ENCODE measurements around the gene SLC39A10.

The SLC39A10 gene, protein sequence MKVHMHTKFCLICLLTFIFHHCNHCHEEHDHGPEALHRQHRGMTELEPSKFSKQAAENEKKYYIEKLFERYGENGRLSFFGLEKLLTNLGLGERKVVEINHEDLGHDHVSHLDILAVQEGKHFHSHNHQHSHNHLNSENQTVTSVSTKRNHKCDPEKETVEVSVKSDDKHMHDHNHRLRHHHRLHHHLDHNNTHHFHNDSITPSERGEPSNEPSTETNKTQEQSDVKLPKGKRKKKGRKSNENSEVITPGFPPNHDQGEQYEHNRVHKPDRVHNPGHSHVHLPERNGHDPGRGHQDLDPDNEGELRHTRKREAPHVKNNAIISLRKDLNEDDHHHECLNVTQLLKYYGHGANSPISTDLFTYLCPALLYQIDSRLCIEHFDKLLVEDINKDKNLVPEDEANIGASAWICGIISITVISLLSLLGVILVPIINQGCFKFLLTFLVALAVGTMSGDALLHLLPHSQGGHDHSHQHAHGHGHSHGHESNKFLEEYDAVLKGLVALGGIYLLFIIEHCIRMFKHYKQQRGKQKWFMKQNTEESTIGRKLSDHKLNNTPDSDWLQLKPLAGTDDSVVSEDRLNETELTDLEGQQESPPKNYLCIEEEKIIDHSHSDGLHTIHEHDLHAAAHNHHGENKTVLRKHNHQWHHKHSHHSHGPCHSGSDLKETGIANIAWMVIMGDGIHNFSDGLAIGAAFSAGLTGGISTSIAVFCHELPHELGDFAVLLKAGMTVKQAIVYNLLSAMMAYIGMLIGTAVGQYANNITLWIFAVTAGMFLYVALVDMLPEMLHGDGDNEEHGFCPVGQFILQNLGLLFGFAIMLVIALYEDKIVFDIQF

DNA sequence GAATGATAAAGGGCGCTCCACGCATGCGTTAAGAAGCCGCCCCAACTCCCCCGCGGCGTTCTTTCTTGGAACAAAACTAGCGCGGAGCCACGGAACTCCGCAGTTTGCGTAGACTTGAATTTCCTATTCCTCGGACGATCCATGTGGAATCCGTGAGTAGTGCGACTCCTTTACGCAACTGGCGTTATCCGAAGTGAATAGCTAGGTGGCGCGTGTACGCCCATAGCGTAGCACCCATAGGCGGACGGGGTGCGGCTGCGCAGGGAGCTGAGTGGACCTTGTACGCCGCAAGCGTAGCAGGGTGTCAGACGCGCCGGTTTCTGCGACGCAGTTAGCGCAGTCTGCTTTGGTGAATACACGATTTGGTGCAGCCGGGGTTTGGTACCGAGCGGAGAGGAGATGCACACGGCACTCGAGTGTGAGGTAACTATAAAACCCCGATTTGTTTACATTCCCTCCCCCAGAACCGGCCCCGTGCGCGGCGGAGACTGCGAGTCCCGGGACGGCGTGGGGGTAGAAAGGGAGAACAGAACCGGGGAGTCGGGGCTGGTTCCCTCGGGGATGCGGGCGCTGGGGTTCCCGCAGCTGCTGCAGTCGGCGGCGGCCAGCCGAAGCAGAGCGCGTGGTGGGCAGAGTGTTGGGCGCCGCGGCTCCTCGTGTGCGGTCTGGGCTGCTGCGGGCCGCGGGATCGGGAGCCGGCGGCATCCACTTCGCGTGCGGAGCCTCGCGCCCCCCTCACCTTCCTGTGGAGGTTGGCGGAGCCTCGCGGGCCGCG lies at the start of gene SLC39A10:
SLC39A10 (plus strand) TSS at position 368 of the 775 bp plus-strand sequence. CDS start 22,817 bp downstream, outside the sequence.
- Mint-ChIP-seq H3K4me3 (peak within 1 kb of the TSS; percentile 97 to 99), H3K9me3 (no peaks in the 10 kb centered on the region), H3K27me3 (peaks cover 0 to 4% of the 10 kb centered on the region in 2 donors), H3K4me1 (peaks cover 16 to 67% of the 10 kb centered on the region in 2 donors), H3K27ac (peak within 1 kb of the TSS; percentile 100), H3K36me3 (peaks cover 12 to 15% of the 10 kb centered on the region in 2 donors)
- peak; percentile 77 for ATAC-seq (replicated peaks)
- DNase-seq = peak; percentile 98

DNA sequence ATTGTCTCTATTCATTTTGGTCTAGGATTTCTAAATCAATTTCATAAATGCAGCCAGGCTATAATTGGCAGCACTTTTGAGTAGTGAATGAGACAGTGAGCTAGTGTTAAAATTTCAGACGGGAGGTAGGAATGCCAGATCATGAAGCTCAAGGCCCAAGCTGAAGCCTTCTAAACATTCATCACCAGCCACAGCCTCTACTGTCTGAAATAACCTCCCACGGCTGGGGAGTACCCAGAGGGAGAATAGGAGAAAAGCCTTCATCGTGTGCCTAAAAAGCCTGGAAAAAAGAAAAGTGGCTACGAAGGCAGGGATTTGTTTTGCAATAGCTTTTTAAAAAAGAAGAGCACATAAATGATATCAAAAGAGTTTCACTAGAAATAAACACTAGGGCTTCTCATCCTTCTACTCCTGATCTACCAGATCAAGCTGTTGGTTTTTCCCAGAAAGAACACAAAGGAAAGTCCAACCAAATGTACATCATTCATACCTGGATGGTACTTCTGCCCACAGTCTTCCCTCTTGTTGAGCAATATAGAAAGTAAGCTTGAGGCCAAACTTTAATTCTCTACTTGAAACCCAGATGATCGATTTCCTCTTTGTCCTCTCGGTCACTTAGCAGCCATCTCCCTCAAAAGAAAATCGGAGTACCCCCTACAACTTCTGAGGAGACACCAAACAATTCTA lies 48.1 kb upstream of the SLC39A10 start:
- DNase-seq (no peak), ATAC-seq (replicated peaks) (no peak)
- H3K27me3 Mint-ChIP-seq = no peaks in the 10 kb centered on the region
- no peak overlapping the region for H3K4me3 Mint-ChIP-seq
- peaks cover 17 to 26% of the 10 kb centered on the region in 2 donors for H3K4me1 Mint-ChIP-seq
- H3K36me3 Mint-ChIP-seq = no peaks in the 10 kb centered on the region
- H3K9me3 Mint-ChIP-seq = no peaks in the 10 kb centered on the region
- peak overlapping the region; percentile 20 for H3K27ac Mint-ChIP-seq

- Mint-ChIP-seq H3K4me1 (peaks cover 15 to 32% of the 10 kb centered on the region in 2 donors), H3K27ac (peak overlapping the region; percentile 37), H3K27me3 (no peaks in the 10 kb centered on the region), H3K36me3 (no peaks in the 10 kb centered on the region), H3K4me3 (no peak overlapping the region), H3K9me3 (no peaks in the 10 kb centered on the region)
- ATAC-seq (replicated peaks) (peak; percentile 65 to 95), DNase-seq (no peak)
Measured at GRCh38 chr2:195610717-195611116, 46.3 kb upstream of the SLC39A10 start.

DNA sequence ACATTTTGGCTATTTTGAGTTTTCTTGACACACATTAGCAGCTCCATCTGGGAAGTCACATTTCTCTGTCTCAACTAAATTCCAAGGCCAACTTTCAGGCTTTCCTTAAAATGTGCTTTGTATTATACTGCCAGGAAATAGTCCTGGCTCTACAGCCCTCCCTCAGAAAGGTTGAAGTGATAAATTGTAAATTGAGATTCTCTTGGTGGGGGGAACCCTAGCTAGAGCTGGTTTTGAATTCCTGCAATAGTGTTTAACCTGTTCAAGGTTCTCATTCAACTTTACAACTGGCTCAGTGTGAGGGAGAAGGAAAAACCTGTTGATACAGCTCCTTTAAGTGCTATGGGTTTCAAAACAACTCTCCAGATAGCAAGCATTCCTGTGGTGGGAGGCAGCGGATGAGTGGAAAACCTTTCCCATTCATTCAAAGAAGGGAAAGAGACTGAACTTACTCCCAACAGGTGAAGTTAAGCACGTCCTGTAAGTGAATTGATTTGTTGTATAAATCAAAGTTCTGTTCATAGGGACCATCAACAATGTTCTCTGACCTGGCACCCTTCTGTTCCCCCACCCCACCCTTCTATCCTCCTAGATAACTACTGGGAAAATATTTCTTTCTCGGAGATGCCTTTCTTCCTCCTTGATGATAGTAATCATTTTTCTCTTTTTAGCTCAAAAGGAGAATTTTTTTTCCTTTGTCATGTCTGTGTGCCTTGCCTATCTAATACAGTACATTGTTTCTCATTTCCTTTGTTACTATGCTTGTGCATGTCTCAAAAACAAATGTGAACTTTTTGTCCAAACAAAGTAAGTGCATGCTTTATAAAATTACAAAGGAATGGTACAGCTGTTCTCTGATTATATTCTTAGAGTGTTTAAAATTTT lies 44.2 kb upstream of the SLC39A10 start:
- ATAC-seq (replicated peaks) (no peak), DNase-seq (no peak)
- Mint-ChIP-seq H3K4me3 (no peak overlapping the region), H3K27me3 (no peaks in the 10 kb centered on the region), H3K9me3 (no peaks in the 10 kb centered on the region), H3K36me3 (no peaks in the 10 kb centered on the region), H3K4me1 (peaks cover 12 to 29% of the 10 kb centered on the region in 2 donors), H3K27ac (no peak overlapping the region)

- Mint-ChIP-seq H3K4me1 (peaks cover 12 to 30% of the 10 kb centered on the region in 2 donors), H3K27ac (no peak overlapping the region), H3K4me3 (no peak overlapping the region), H3K36me3 (no peaks in the 10 kb centered on the region), H3K27me3 (no peaks in the 10 kb centered on the region), H3K9me3 (no peaks in the 10 kb centered on the region)
- ATAC-seq (replicated peaks) (no peak), DNase-seq (no peak)
Measured at GRCh38 chr2:195613922-195614321, 43.1 kb upstream of the SLC39A10 start.

- Mint-ChIP-seq H3K4me3 (no peak overlapping the region), H3K27ac (no peak overlapping the region)
- no peak for DNase-seq
Measured at GRCh38 chr2:195619590-195619989, 37.4 kb upstream of the SLC39A10 start.

GRCh38 chr2:195620501-195620900 lies 36.5 kb upstream of the SLC39A10 start:
- H3K27me3 Mint-ChIP-seq = no peaks in the 10 kb centered on the region
- H3K36me3 Mint-ChIP-seq = no peaks in the 10 kb centered on the region
- no peak overlapping the region for H3K27ac Mint-ChIP-seq
- peaks cover 0 to 10% of the 10 kb centered on the region in 2 donors for H3K4me1 Mint-ChIP-seq
- no peak overlapping the region for H3K4me3 Mint-ChIP-seq
- ATAC-seq (replicated peaks) = no peak
- DNase-seq = no peak
- H3K9me3 Mint-ChIP-seq = no peaks in the 10 kb centered on the region

More at GRCh38 chr2:195619590-195619989, 37.4 kb upstream of the SLC39A10 start:
- Mint-ChIP-seq H3K27me3 (no peaks in the 10 kb centered on the region), H3K36me3 (no peaks in the 10 kb centered on the region), H3K9me3 (no peaks in the 10 kb centered on the region), H3K4me1 (peaks cover 0 to 19% of the 10 kb centered on the region in 2 donors)
- ATAC-seq (replicated peaks) = no peak

GRCh38 chr2:195622966-195623365 lies 34.1 kb upstream of the SLC39A10 start:
- no peak overlapping the region for H3K4me3 Mint-ChIP-seq
- peaks cover 6 to 18% of the 10 kb centered on the region in 2 donors for H3K4me1 Mint-ChIP-seq
- H3K27me3 Mint-ChIP-seq = no peaks in the 10 kb centered on the region
- DNase-seq = no peak
- no peak overlapping the region for H3K27ac Mint-ChIP-seq
- no peak for ATAC-seq (replicated peaks)
- no peaks in the 10 kb centered on the region for H3K36me3 Mint-ChIP-seq
- no peaks in the 10 kb centered on the region for H3K9me3 Mint-ChIP-seq

- Mint-ChIP-seq H3K4me1 (peaks cover 8 to 21% of the 10 kb centered on the region in 2 donors), H3K36me3 (peaks cover 0 to 3% of the 10 kb centered on the region in 2 donors), H3K4me3 (no peak overlapping the region), H3K27me3 (no peaks in the 10 kb centered on the region), H3K27ac (no peak overlapping the region), H3K9me3 (peaks cover 0 to 3% of the 10 kb centered on the region in 2 donors)
- peak; percentile 38 to 45 for ATAC-seq (replicated peaks)
- no peak for DNase-seq
Measured at GRCh38 chr2:195626507-195626906, 30.5 kb upstream of the SLC39A10 start.

DNA sequence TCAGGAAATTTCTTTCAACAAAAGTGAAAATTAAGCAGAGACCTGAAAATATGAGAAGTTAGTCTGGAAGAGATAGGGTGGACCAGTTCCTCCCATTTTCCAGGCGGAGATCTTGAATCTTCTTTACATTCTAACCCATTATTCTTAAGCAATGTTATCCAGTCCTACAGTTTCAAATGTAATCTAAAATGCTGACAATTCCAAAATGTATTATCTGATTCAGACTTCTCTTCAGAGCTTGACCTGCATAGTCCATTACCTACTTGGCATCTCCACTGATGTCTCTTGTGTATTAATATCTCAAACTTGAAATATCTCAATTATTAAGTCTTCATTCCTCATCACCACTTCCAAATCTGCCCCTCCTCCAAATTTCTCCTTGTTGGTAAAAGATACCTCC lies 28.4 kb upstream of the SLC39A10 start:
- ATAC-seq (replicated peaks) (no peak), DNase-seq (no peak)
- H3K36me3 Mint-ChIP-seq = peaks cover 0 to 3% of the 10 kb centered on the region in 2 donors
- H3K27ac Mint-ChIP-seq = no peak overlapping the region
- H3K27me3 Mint-ChIP-seq = no peaks in the 10 kb centered on the region
- H3K9me3 Mint-ChIP-seq = peaks cover 0 to 3% of the 10 kb centered on the region in 2 donors
- no peak overlapping the region for H3K4me3 Mint-ChIP-seq
- peaks cover 15 to 40% of the 10 kb centered on the region in 2 donors for H3K4me1 Mint-ChIP-seq

DNA sequence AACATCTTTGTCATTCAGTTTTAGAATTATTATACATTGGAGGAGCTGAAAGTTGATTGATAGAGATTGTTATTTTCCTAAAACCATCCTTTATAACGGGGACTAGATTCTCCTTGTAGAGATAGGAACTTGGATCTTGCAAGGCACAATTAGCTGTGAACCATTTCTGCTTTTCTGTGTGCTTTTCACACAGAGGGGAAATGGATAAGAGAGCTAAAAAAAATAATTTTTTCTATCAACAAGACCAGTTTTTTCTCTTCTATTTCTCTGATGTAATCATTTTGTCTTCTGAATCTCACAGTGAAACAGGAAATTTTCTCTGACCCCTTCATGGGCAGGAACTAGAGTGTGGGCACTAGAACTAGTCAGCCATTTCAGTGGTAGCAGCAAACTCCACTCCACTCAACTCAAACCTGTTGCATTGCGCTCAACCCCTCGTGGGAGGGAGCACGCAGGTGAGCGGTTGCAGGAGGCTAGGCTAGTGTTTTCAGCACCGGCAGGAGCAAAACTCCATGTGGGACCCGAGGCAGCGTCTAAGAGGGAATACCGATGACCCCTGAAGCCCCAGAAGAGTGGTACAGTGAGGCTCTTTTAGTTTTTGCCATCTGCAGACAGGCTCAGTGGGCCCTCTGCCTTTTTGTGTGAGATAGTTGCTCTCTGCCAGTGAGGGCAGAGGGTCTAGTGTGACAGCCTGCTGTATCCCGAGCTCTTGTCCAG lies 24.0 kb upstream of the SLC39A10 start:
- Mint-ChIP-seq H3K4me3 (no peak overlapping the region), H3K27ac (peak overlapping the region; percentile 67), H3K4me1 (peaks cover 9 to 29% of the 10 kb centered on the region in 2 donors), H3K27me3 (no peaks in the 10 kb centered on the region), H3K36me3 (peaks cover 0 to 3% of the 10 kb centered on the region in 2 donors), H3K9me3 (peaks cover 0 to 3% of the 10 kb centered on the region in 2 donors)
- DNase-seq (no peak), ATAC-seq (replicated peaks) (peak; percentile 65 to 69)

- Mint-ChIP-seq H3K27me3 (no peaks in the 10 kb centered on the region), H3K4me3 (no peak overlapping the region), H3K4me1 (peaks cover 9 to 29% of the 10 kb centered on the region in 2 donors), H3K27ac (peak overlapping the region; percentile 39), H3K9me3 (peaks cover 0 to 3% of the 10 kb centered on the region in 2 donors), H3K36me3 (peaks cover 0 to 3% of the 10 kb centered on the region in 2 donors)
- ATAC-seq (replicated peaks) = no peak
- no peak for DNase-seq
Measured at GRCh38 chr2:195633573-195633870, 23.5 kb upstream of the SLC39A10 start.

Measured in stimulated activated naive B cell treated with anti-CD40 and anti-IgM and Interleukin-4, amounts not matched to agents 10 μg/mL and 1 μg/mL and 100 μg/mL, for 72 hours (primary cell).